DOHH2 (cell line): ENCODE measurements around the gene ZSCAN10.

ENCODE experiments used
- EZH2phosphoT487 ChIP-seq: fragments of 200-600 bp; sonication (generic); IDR thresholded peaks from 2 replicates; pipeline ENCODE4 v1.6.1; 2017; ENCODE audit warnings: borderline replicate concordance, mild to moderate bottlenecking, antibody characterized with exemption, low read length, moderate library complexity, mixed read lengths
- TF ChIP-seq, protein P1 (sequence below): fragments of 200-600 bp; sonication (generic); IDR thresholded peaks from one replicate; pipeline ENCODE4 v1.5.1; 2014; ENCODE audit warnings: antibody characterized with exemption, mild to moderate bottlenecking, low read depth, low read length; ENCODE audit not compliant: poor library complexity, severe bottlenecking

DNA sequence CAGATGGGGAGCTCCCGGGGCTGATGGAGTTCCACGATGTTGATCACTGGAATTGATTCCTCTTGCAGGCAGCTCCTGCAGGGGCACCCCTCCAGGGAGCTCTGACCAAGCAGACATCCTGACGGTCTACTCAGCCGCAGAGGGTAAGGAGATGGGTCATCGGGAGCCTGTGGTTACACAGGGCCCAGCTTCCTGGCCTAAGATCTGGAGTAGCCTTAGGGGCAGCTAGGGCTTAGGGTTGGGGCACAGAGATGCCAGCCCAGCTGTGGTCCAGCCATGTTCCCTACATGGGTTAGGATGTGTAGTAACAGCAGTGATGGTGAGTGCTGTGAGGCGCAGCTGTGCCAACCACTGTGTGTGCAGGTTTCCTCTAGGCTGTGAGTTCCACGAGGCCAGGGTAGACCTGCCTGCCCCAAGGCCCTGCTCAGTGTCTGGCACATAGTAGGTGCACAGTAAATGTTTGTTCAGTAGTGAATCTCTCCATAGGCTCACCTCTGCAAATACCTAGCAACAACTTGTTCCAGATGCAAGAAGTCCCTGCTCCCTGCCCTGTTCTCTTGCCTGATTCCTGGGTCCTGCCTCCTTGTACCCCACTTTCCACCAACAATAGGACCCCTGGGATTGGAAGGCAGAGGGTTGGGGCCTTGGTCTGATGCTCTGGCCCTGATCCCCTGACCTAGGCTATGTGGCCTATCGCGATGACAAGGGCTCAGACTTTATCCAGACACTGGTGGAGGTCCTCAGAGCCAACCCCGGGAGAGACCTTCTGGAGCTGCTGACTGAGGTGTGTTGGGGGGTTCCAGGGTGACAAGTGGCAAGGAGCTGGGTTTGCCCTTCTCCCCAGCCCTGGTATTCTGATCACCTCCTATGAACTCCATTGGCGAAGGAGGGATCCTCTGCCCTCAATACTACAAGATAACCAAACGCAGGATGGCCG lies 49.4 kb upstream of the ZSCAN10 start:
- TF ChIP-seq, protein P1, sequence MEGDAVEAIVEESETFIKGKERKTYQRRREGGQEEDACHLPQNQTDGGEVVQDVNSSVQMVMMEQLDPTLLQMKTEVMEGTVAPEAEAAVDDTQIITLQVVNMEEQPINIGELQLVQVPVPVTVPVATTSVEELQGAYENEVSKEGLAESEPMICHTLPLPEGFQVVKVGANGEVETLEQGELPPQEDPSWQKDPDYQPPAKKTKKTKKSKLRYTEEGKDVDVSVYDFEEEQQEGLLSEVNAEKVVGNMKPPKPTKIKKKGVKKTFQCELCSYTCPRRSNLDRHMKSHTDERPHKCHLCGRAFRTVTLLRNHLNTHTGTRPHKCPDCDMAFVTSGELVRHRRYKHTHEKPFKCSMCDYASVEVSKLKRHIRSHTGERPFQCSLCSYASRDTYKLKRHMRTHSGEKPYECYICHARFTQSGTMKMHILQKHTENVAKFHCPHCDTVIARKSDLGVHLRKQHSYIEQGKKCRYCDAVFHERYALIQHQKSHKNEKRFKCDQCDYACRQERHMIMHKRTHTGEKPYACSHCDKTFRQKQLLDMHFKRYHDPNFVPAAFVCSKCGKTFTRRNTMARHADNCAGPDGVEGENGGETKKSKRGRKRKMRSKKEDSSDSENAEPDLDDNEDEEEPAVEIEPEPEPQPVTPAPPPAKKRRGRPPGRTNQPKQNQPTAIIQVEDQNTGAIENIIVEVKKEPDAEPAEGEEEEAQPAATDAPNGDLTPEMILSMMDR = no peak
- TF ChIP-seq EZH2phosphoT487 = no peak
